Natural killer cell (primary cell): ENCODE measurements around the gene ZFHX3. TPM values are rescaled to one million over a fixed set of nuclear protein-coding genes. Genes with fewer than 3 reads are reported as not detected.
A peak's percentile ranks its signal among the peaks of the same experiment; 100 is the strongest.

ENCODE experiments used
- ATAC-seq, 3 donors: fragments of 150-1000 bp in 2 of 3; fragments of 200-7000 bp in 1 of 3; cut with Tn5 transposase; 1 replicate in 1 of 3; 2 replicates in 2 of 3; pipeline ENCODE4 v1.10.0; 2021; ENCODE audit warnings: mild to moderate bottlenecking in 2 of 3, moderate library complexity in 2 of 3
- DNase-seq, 2 donors: peaks; one replicate each; pipeline versions ENCODE4 v3.0.0 to v3.0.0-alpha.2; 2013 to 2021; ENCODE audit warnings: mixed read lengths in 1 of 2
- H3K27ac ChIP-seq: one replicate; pipeline ENCODE4 v1.5.1; 2013; ENCODE audit warnings: mild to moderate bottlenecking, low read length
- H3K27me3 ChIP-seq: one replicate; pipeline ENCODE4 v1.6.1; 2013; ENCODE audit warnings: low read length; ENCODE audit not compliant: control insufficient read depth, insufficient read depth
- H3K36me3 ChIP-seq: one replicate; pipeline ENCODE4 v1.6.1; 2013; ENCODE audit warnings: low read length; ENCODE audit not compliant: control insufficient read depth, insufficient read depth
- H3K4me1 ChIP-seq: one replicate; pipeline ENCODE4 v1.6.1; 2013; ENCODE audit warnings: low read length; ENCODE audit not compliant: control insufficient read depth, insufficient read depth
- H3K4me3 ChIP-seq: one replicate; pipeline ENCODE4 v1.5.1; 2013; ENCODE audit warnings: low read length
- H3K9me3 ChIP-seq: one replicate; pipeline ENCODE4 v1.6.1; 2013; ENCODE audit warnings: low read length; ENCODE audit not compliant: control insufficient read depth, insufficient read depth
- H3K27ac Mint-ChIP-seq, 2 donors: one replicate each; pipeline ENCODE4 v1.8.0; 2022; ENCODE audit warnings: mild to moderate bottlenecking in 2 of 2, mixed read lengths in 2 of 2, moderate library complexity in 1 of 2
- H3K27me3 Mint-ChIP-seq, 2 donors: one replicate each; pipeline ENCODE4 v1.8.0; 2022; ENCODE audit warnings: low read depth in 2 of 2, mixed read lengths in 2 of 2
- H3K36me3 Mint-ChIP-seq: one replicate; pipeline ENCODE4 v1.8.0; 2022; ENCODE audit warnings: mixed read lengths
- H3K4me1 Mint-ChIP-seq, 2 donors: one replicate each; pipeline ENCODE4 v1.8.0; 2022; ENCODE audit warnings: mixed read lengths in 2 of 2
- H3K4me3 Mint-ChIP-seq: one replicate; pipeline ENCODE4 v1.8.0; 2022; ENCODE audit warnings: mild to moderate bottlenecking, moderate library complexity, mixed read lengths
- H3K9me3 Mint-ChIP-seq, 2 donors: one replicate each; pipeline ENCODE4 v1.8.0; 2022; ENCODE audit warnings: mixed read lengths in 2 of 2
- WGBS: methylation state at CpG from one replicate; pipeline ENCODE4 v1.1.7; 2013; ENCODE audit warnings: missing lambda C conversion rate; ENCODE audit not compliant: insufficient coverage; 5-methylcytosine and 5-hydroxymethylcytosine counted together
- intact Hi-C: fragments of 100-400 bp; cut with micrococcal nuclease; formaldehyde crosslinking; loops from one replicate; pipeline ENCODE4 v1.14.2; 2022
- total RNA-seq, 4 donors: library from RNA; stranded (reverse); fragments of 120-200 nt in 1 of 4; gene quantifications; one replicate each; pipeline versions ENCODE4 v1.2.3 to v1.2.4, GENCODE V29; 2013 to 2022
- TF ChIP-seq, protein P1 (sequence below): fragments of 200-600 bp; IDR thresholded peaks from one replicate; pipeline ENCODE4 v1.8.0; 2022; ENCODE audit warnings: antibody characterized with exemption

ZFHX3 gene
- total RNA-seq, 3 donors from 2014 or later (not counting 1 experiment from before 2014, with no cell fraction given) = 5.8 to 7.8 (median 7.5) TPM

DNA sequence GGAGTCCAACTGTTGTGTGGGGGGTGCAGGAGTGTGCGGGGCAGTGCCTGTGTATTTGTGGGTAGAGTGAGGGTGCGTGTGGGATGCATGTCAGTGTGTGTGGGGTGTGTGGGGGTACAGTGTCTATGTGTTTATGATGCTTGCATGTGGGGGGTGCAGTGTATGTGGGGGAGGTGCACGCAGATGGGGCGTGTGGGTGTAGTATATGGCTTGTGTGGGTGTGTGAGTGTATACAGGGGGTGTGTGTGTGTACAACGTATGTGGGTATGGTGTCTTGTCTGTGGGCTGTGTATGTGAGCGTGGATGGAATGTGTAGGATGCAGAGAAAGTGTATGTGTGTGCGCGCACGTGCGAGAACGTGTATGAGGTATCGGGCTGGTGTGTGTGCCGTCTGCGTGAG lies 160.4 kb downstream of the ZFHX3 start:
- no peaks in the 10 kb centered on the region for H3K9me3 ChIP-seq
- DNase-seq (no peak), ATAC-seq (no peak)
- Mint-ChIP-seq H3K4me1 (peaks cover 17 to 18% of the 10 kb centered on the region in 2 donors), H3K27me3 (peaks cover 0 to 2% of the 10 kb centered on the region in 2 donors), H3K36me3 (peaks cover 8% of the 10 kb centered on the region), H3K9me3 (no peaks in the 10 kb centered on the region), H3K4me3 (no peak overlapping the region), H3K27ac (no peak overlapping the region)
- no peak overlapping the region for H3K4me3 ChIP-seq
- intact Hi-C loops = no loop called here
- no peaks in the 10 kb centered on the region for H3K27me3 ChIP-seq
- H3K36me3 ChIP-seq = peaks cover 1% of the 10 kb centered on the region
- 94% methylated on average over 14 of the region's 14 CpGs for WGBS
- no peaks in the 10 kb centered on the region for H3K4me1 ChIP-seq
- no peak overlapping the region for H3K27ac ChIP-seq
- TF ChIP-seq, protein P1, sequence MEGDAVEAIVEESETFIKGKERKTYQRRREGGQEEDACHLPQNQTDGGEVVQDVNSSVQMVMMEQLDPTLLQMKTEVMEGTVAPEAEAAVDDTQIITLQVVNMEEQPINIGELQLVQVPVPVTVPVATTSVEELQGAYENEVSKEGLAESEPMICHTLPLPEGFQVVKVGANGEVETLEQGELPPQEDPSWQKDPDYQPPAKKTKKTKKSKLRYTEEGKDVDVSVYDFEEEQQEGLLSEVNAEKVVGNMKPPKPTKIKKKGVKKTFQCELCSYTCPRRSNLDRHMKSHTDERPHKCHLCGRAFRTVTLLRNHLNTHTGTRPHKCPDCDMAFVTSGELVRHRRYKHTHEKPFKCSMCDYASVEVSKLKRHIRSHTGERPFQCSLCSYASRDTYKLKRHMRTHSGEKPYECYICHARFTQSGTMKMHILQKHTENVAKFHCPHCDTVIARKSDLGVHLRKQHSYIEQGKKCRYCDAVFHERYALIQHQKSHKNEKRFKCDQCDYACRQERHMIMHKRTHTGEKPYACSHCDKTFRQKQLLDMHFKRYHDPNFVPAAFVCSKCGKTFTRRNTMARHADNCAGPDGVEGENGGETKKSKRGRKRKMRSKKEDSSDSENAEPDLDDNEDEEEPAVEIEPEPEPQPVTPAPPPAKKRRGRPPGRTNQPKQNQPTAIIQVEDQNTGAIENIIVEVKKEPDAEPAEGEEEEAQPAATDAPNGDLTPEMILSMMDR = no peak

DNA sequence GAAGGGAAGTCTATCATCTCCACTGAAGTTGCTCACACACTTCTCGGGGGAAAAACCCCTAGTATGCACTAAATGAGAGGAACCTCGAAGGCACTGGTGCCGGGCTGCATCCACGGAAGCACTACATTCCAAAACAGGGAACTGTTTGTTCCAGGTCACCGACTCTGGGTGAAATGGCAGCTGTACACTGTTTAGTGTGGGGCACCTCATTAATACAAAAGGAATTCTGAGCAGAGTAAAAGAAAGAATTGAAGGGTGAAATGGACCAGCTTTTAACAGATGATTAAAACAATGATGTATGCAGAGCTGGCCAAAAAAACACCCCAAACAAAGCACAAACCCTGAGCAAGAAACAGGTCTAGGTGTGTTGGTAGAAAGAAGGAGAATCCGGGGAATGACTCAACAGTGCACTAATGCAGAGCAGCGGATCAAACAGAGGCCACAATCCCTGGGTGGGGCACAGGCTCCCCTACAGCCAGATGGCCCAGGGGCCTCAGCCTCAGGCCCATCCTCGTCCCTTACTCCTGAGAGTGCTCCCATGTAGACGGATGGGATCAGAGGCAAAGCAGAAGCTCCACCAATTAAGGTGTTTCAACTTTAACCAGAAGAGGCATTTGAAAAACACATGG lies 161.5 kb downstream of the ZFHX3 start:
- TF ChIP-seq, protein P1 = no peak
- Mint-ChIP-seq H3K4me1 (peaks cover 17 to 18% of the 10 kb centered on the region in 2 donors), H3K9me3 (no peaks in the 10 kb centered on the region), H3K36me3 (peaks cover 8% of the 10 kb centered on the region), H3K4me3 (no peak overlapping the region), H3K27ac (no peak overlapping the region), H3K27me3 (peaks cover 0 to 2% of the 10 kb centered on the region in 2 donors)
- WGBS = 90% methylated on average over 9 of the region's 9 CpGs
- no peak overlapping the region for H3K4me3 ChIP-seq
- no peaks in the 10 kb centered on the region for H3K4me1 ChIP-seq
- no peaks in the 10 kb centered on the region for H3K27me3 ChIP-seq
- intact Hi-C loops = no loop called here
- peaks cover 1% of the 10 kb centered on the region for H3K36me3 ChIP-seq
- ATAC-seq = no peak
- no peak for DNase-seq
- no peaks in the 10 kb centered on the region for H3K9me3 ChIP-seq
- H3K27ac ChIP-seq = no peak overlapping the region

DNA sequence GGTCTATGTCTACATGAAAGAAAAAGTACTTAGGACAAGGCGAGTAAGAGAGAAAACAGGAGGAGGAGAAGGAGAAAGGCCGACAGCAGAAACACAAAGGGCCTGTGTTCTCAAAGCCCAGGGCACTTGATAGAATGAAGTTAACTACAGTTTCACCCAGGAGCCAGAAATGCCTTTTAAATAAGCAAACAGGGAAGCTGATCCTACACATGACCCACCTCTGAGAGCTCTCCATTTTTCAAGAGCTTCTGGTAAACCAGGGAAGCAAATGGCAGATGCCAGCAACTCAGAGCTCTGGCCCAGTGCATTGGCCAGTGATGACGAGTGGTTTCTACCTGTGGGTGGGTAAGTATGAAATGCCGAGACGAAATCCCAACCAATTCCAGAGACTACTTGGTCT lies 163.4 kb downstream of the ZFHX3 start:
- Histone ChIP-seq H3K4me1 (no peaks in the 10 kb centered on the region), H3K27me3 (no peaks in the 10 kb centered on the region), H3K4me3 (no peak overlapping the region), H3K36me3 (peaks cover 1% of the 10 kb centered on the region), H3K9me3 (no peaks in the 10 kb centered on the region), H3K27ac (no peak overlapping the region)
- H3K4me3 Mint-ChIP-seq = no peak overlapping the region
- peaks cover 0 to 2% of the 10 kb centered on the region in 2 donors for H3K27me3 Mint-ChIP-seq
- ATAC-seq = no peak
- H3K4me1 Mint-ChIP-seq = peaks cover 17 to 18% of the 10 kb centered on the region in 2 donors
- intact Hi-C loops = no loop called here
- DNase-seq = no peak
- TF ChIP-seq, protein P1 = no peak
- 89% methylated on average over 3 of the region's 5 CpGs for WGBS
- no peaks in the 10 kb centered on the region for H3K9me3 Mint-ChIP-seq
- no peak overlapping the region for H3K27ac Mint-ChIP-seq
- peaks cover 8% of the 10 kb centered on the region for H3K36me3 Mint-ChIP-seq

DNA sequence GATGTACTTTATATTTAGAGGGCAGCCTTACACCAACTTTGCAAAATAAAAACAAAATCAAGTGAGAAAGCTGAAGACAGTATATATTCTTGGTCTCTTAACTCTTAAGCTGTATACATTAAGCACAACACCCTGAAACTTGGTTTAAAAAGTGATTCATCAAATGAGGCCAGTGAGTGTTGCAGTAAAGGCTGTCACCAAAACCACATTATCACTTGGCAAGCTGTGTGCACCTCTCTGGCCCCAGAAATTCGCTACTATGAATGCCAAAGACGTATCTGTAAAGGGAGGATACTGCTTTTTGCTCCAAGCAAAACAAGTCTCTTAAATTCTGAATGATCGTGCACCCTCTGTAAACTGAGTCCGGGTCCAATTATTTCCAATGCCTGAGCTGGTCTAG lies 163.9 kb downstream of the ZFHX3 start:
- Histone ChIP-seq H3K27me3 (no peaks in the 10 kb centered on the region), H3K27ac (no peak overlapping the region), H3K9me3 (no peaks in the 10 kb centered on the region), H3K4me1 (no peaks in the 10 kb centered on the region), H3K36me3 (peaks cover 1% of the 10 kb centered on the region), H3K4me3 (no peak overlapping the region)
- intact Hi-C loops = no loop called here
- H3K9me3 Mint-ChIP-seq = no peaks in the 10 kb centered on the region
- peaks cover 17 to 18% of the 10 kb centered on the region in 2 donors for H3K4me1 Mint-ChIP-seq
- DNase-seq (no peak), ATAC-seq (peak in 2 of 3 donors; percentile 66 to 77)
- TF ChIP-seq, protein P1 = no peak
- WGBS = 65% methylated on average over 4 of the region's 4 CpGs
- H3K27me3 Mint-ChIP-seq = peaks cover 0 to 2% of the 10 kb centered on the region in 2 donors
- peaks cover 8% of the 10 kb centered on the region for H3K36me3 Mint-ChIP-seq
- no peak overlapping the region for H3K27ac Mint-ChIP-seq
- no peak overlapping the region for H3K4me3 Mint-ChIP-seq
